ENCODE data around the gene SIGLEC12. TPM values are rescaled to one million over a fixed set of nuclear protein-coding genes. Genes with fewer than 3 reads are reported as not detected.
A peak's percentile ranks its signal among the peaks of the same experiment; 100 is the strongest.

The SIGLEC12 gene
- total and polyA plus RNA-seq, 8 donors: 0.12 to 0.19 (median 0.14) TPM; not detected in 5

DNA sequence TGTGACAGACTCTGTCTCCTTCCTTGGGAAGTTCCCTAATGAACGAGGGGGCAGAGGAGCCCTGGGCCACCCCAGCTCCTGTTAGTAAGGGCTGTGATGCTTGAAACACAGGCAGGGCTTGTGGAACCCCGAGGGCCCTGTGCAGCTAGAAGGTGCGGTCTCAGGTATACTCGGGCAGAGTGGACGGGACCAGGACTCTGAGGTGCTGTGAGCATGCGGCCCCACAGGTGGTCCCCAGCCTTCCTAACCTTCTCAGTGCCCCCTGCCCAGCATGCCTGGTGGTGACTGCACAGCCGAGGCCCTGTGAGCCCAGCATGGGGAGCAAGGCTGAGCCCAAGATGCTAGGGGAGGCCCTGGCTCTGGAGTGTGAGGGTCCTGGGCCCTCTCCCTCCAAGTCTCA is 39.3 kb downstream of the SIGLEC12 start:
- Histone ChIP-seq H3K36me3 (no peaks in the 10 kb centered on the region), H3K4me1 (no peaks in the 10 kb centered on the region), H3K4me3 (no peak overlapping the region), H3K9me3 (no peaks in the 10 kb centered on the region), H3K27ac (no peak overlapping the region), H3K27me3 (peaks cover 0 to 11% (median 0%) of the 10 kb centered on the region in 4 donors)
- intact Hi-C loops (cut with DNase I): no loop called here
- DNase-seq: no peak
- TF ChIP-seq, protein P1, sequence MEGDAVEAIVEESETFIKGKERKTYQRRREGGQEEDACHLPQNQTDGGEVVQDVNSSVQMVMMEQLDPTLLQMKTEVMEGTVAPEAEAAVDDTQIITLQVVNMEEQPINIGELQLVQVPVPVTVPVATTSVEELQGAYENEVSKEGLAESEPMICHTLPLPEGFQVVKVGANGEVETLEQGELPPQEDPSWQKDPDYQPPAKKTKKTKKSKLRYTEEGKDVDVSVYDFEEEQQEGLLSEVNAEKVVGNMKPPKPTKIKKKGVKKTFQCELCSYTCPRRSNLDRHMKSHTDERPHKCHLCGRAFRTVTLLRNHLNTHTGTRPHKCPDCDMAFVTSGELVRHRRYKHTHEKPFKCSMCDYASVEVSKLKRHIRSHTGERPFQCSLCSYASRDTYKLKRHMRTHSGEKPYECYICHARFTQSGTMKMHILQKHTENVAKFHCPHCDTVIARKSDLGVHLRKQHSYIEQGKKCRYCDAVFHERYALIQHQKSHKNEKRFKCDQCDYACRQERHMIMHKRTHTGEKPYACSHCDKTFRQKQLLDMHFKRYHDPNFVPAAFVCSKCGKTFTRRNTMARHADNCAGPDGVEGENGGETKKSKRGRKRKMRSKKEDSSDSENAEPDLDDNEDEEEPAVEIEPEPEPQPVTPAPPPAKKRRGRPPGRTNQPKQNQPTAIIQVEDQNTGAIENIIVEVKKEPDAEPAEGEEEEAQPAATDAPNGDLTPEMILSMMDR (IDR thresholded peaks at IDR 0.05): no peak
- FAIRE-seq: no peak
- no peak for ATAC-seq
- 38 to 68% methylated on average over 7 of the region's 7 CpGs for WGBS, 2 donors

- TF ChIP-seq, protein P1 (IDR thresholded peaks at IDR 0.05): no peak
- Histone ChIP-seq H3K27me3 (peaks cover 0 to 11% (median 0%) of the 10 kb centered on the region in 4 donors), H3K27ac (no peak overlapping the region), H3K4me3 (no peak overlapping the region), H3K36me3 (no peaks in the 10 kb centered on the region), H3K4me1 (no peaks in the 10 kb centered on the region), H3K9me3 (no peaks in the 10 kb centered on the region)
- ATAC-seq: peak in 3 of 4 donors; percentile 9 to 62 (median 46)
- no peak for DNase-seq
- WGBS, 2 donors: 52 to 60% methylated on average over 8 of the region's 8 CpGs
- FAIRE-seq: no peak
- intact Hi-C loops (cut with DNase I): no loop called here
These were observed 39.9 kb downstream of the SIGLEC12 start for GRCh38 chr19:51461723-51462161.

DNA sequence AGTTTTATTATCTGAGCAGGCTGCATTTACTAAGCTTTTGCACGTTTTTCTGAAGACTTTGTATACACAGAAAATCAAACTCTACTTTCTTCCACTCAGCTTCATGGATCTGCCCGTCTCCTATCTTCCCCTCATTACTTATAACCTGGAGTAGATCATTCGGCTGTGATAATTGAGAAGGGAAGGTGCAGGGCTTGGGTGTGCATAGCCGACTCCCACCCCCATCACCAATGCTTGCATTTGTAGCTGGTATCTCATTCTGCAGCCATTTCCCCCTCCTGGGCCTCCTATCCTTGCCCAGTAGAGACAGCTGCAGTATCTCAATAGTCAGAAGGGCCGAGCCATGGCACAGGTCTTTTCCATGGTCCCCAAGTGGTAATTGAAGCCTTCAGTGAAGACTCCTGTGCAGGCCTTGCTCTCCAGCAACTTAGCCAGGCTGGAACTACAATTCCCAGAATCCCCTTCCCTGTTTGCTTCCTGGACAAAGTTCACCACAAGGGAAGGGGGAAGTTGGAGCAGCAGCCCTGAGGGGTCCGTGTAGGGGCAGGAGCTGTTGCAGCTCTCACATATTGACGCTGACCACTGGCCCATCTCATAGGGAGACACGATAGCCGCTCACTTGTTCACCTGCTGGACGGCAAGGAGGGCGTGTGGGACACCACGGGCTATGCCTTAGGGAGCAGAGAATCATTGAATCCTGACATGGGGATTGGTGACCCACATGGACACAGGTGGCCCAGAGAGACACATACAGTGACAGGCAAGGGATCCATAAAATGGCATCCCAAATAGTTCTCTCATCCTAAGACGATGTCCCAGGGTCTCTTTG is 41.2 kb downstream of the SIGLEC12 start:
- Histone ChIP-seq H3K4me3 (no peak overlapping the region), H3K36me3 (no peaks in the 10 kb centered on the region), H3K4me1 (no peaks in the 10 kb centered on the region), H3K27ac (no peak overlapping the region), H3K9me3 (no peaks in the 10 kb centered on the region), H3K27me3 (peaks cover 0 to 6% (median 0%) of the 10 kb centered on the region in 4 donors)
- TF ChIP-seq, protein P1 (IDR thresholded peaks at IDR 0.05): no peak
- DNase-seq (no peak), FAIRE-seq (no peak), ATAC-seq (peak in 1 of 4 donors; percentile 22)
- WGBS, 2 donors: 42 to 50% methylated on average over 13 of the region's 13 CpGs
- intact Hi-C loops (cut with DNase I): no loop called here

DNA sequence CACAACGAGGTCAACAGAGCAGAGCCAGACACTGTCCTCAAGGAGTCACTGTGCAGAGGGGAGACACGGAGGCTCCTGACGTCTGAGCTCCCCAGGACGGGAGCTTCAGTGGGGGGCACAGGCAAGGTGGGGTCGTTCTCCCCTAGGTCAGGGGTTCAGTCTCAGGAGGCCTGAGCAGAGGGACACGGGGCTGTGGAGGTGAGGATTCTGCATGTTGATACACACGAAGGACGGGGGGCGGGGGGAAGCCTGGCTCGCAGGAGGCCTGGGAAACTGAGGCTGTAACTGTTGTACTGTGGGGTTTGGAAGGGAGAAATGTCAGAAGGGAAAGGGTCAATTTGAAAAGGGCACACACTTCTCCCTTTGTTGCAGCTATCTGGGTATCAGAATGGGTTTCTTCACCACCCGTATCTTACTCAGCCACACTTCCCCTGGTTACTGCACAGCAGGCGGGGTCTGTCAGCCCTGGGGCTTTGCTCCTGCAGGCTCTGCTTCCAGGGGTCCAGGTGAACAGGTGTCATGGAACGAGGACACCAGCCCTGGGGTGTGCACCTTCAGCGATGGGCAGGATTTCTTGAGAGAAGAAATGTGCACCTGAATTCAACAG is 42.6 kb downstream of the SIGLEC12 start:
- no peak for ATAC-seq

More for the DNA sequence above, 42.6 kb downstream of the SIGLEC12 start:
- no peaks in the 10 kb centered on the region for H3K27me3 ChIP-seq
- DNase-seq: no peak
- WGBS, 2 donors: 46 to 67% methylated on average over 14 of the region's 14 CpGs
- H3K36me3 ChIP-seq: no peaks in the 10 kb centered on the region
- FAIRE-seq: no peak
- TF ChIP-seq, protein P1 (IDR thresholded peaks at IDR 0.05): no peak
- no peaks in the 10 kb centered on the region for H3K4me1 ChIP-seq
- no peak overlapping the region for H3K4me3 ChIP-seq
- no peaks in the 10 kb centered on the region for H3K9me3 ChIP-seq
- intact Hi-C loops (cut with DNase I): no loop called here
- H3K27ac ChIP-seq: no peak overlapping the region

All from pancreas (tissue), 10 donors.